ENCODE data around the gene RNF181. TPM values are rescaled to one million over a fixed set of nuclear protein-coding genes. Genes with fewer than 3 reads are reported as not detected.

The RNF181 gene
- total RNA-seq (2014; rRNA removed; shearing (Covaris generic)) (98.4 and 179 TPM in 2 replicates), total RNA-seq (2022) (95.1 and 97.8 TPM in 2 replicates), Bru-seq, nascent RNA (percentile 77 among the genes with signal in this experiment), BruChase-seq, experiment 1, labeled RNA remaining after a 6-hour chase (percentile 87 among the genes with signal in this experiment), BruChase-seq, experiment 2, labeled RNA remaining after a 2-hour chase (percentile 77 among the genes with signal in this experiment)
- long read RNA-seq, transcript RNF181-201 (5 exons, 569 nt): major isoform, 80 of 105 reads
- long read RNA-seq, partial matches to known transcripts: 3 of 105 reads
- long read RNA-seq, other reads (novel, unspliced or antisense): 16 of 105 reads

- ChIA-PET POLR2A (interaction anchor here (1.1 to 3.9 kb wide), 12 partner anchors 8 to 59 kb away, joined by 3 to 34 read pairs (median 6); partner anchors contain the start of genes C2orf68, GGCX, MAT2A and VAMP8), CTCF (ENCODE audit: unreplicated experiment) (interaction anchor here (0.6 to 1.4 kb wide), 4 partner anchors 10 to 797 kb away, joined by 3 to 4 read pairs (median 3); no protein-coding TSS in a partner anchor)
- H3K4me2 ChIP-seq (ENCODE audit: low read length): peak within 1 kb of the TSS; percentile 87
- peak; percentile 97 for DNase-seq (ENCODE audit: low spot score)
- H3K4me3 ChIP-seq (ENCODE audit: low read depth, low read length, poor library complexity, severe bottlenecking): peak within 1 kb of the TSS; percentile 89
- peaks cover 23% of the 10 kb centered on the region for H3K4me1 ChIP-seq (ENCODE audit: insufficient read depth, low read length, poor library complexity, severe bottlenecking)
- TF ChIP-seq CTCF (conservative IDR thresholded peaks at IDR 0.05; ENCODE audit: low read length): no peak
- no peak for TF ChIP-seq EZH2phosphoT487 (IDR thresholded peaks at IDR 0.05; ENCODE audit: borderline replicate concordance, low read depth, low read length)
- H4K20me1 ChIP-seq (ENCODE audit: insufficient read depth, low read length): no peaks in the 10 kb centered on the region
- peak within 1 kb of the TSS; percentile 42 for H3K27ac ChIP-seq (ENCODE audit: low read depth, low read length, poor library complexity, severe bottlenecking)
- H3K36me3 ChIP-seq (ENCODE audit: insufficient read depth, low read length): peaks cover 8% of the 10 kb centered on the region; the same call in 1 of the 2 replicates
- no TSS peak for BruUV-seq (replicated peaks)
- H3K79me2 ChIP-seq (ENCODE audit: insufficient read depth, low read depth, low read length): peaks cover 12% of the 10 kb centered on the region; the same call in 1 of the 2 replicates
- H2AFZ ChIP-seq (ENCODE audit: low read length): peak within 1 kb of the TSS; percentile 79
- no peaks in the 10 kb centered on the region for H3K9me3 ChIP-seq (ENCODE audit: low read length)
- no peaks in the 10 kb centered on the region for H3K9me2 ChIP-seq (ENCODE audit: insufficient read depth, low read length)
- intact Hi-C loops (cut with micrococcal nuclease; ENCODE audit: unreplicated experiment): loop anchor here (1.0 kb wide), 1 partner anchor 17 kb away; no protein-coding TSS in a partner anchor
Observed at GRCh38 chr2:85595301-85596025, at the start of gene RNF181. TSS of gene RNF181 (plus strand) at chr2:85595745. CDS start at chr2:85595764, 19 bp downstream.

- Histone ChIP-seq H4K20me1 (ENCODE audit: insufficient read depth, low read length) (peaks cover 20% of the 10 kb centered on the region), H3K9me3 (ENCODE audit: low read length) (no peaks in the 10 kb centered on the region), H3K79me2 (ENCODE audit: insufficient read depth, low read depth, low read length) (peaks cover 25% of the 10 kb centered on the region), H3K4me1 (ENCODE audit: insufficient read depth, low read length, poor library complexity, severe bottlenecking) (peaks cover 22% of the 10 kb centered on the region), H3K4me3 (ENCODE audit: low read depth, low read length, poor library complexity, severe bottlenecking) (no peak overlapping the region), H3K9me2 (ENCODE audit: insufficient read depth, low read length) (no peaks in the 10 kb centered on the region), H3K4me2 (ENCODE audit: low read length) (no peak overlapping the region), H3K27ac (ENCODE audit: low read depth, low read length, poor library complexity, severe bottlenecking) (no peak overlapping the region), H2AFZ (ENCODE audit: low read length) (no peak overlapping the region), H3K36me3 (ENCODE audit: insufficient read depth, low read length) (peaks cover 88% of the 10 kb centered on the region)
- ChIA-PET CTCF (ENCODE audit: unreplicated experiment) (interaction anchor here (0.6 to 0.8 kb wide), 2 partner anchors 11 to 132 kb away, joined by 3 to 4 read pairs; no protein-coding TSS in a partner anchor), POLR2A (interaction anchor here (0.9 to 2.2 kb wide), 4 partner anchors 9 to 13 kb away, joined by 3 to 5 read pairs (median 4); no protein-coding TSS in a partner anchor)
- no peak for DNase-seq (ENCODE audit: low spot score)
- TF ChIP-seq EZH2phosphoT487 (IDR thresholded peaks at IDR 0.05; ENCODE audit: borderline replicate concordance, low read depth, low read length) (no peak), CTCF (conservative IDR thresholded peaks at IDR 0.05; ENCODE audit: low read length) (no peak)
- intact Hi-C loops (cut with micrococcal nuclease; ENCODE audit: unreplicated experiment): no loop called here
- BruUV-seq (replicated peaks): no TSS peak
Observed at GRCh38 chr2:85545780-85546240, 49.7 kb upstream of the RNF181 start.
